Spleen (tissue), 11 donors: Measurements from ENCODE around the gene CYBA. TPM values are rescaled to one million over a fixed set of nuclear protein-coding genes. Genes with fewer than 3 reads are reported as not detected.
A peak's percentile ranks its signal among the peaks of the same experiment; 100 is the strongest.

Experiments used
- DNase-seq: peaks from one replicate; pipeline ENCODE4 v3.0.0-alpha.2; 2020
- H3K27ac ChIP-seq, 8 donors: fragments of 200-600 bp; sonication (generic) in 7 of 8; 1 replicate in 4 of 8; 2 replicates in 4 of 8; pipeline versions ENCODE4 v1.5.0 to v1.8.0; 2016 to 2021; ENCODE audit warnings: inconsistent platforms in 4 of 8, mild to moderate bottlenecking in 4 of 8, moderate library complexity in 1 of 8
- H3K27me3 ChIP-seq, 7 donors: fragments of 200-600 bp; sonication (generic) in 6 of 7; replicated peaks in 1 of 7; 1 replicate in 4 of 7; 2 replicates in 3 of 7; pipeline versions ENCODE4 v1.5.0 to v1.8.0; 2016 to 2021; ENCODE audit warnings: inconsistent platforms in 3 of 7, mild to moderate bottlenecking in 1 of 7
- H3K36me3 ChIP-seq, 6 donors: fragments of 200-600 bp; sonication (generic) in 5 of 6; 1 replicate in 4 of 6; 2 replicates in 2 of 6; pipeline versions ENCODE4 v1.5.0 to v1.8.0; 2016 to 2021; ENCODE audit warnings: inconsistent platforms in 2 of 6
- H3K4me1 ChIP-seq, 6 donors: fragments of 200-600 bp; sonication (generic) in 5 of 6; 1 replicate in 3 of 6; 2 replicates in 3 of 6; pipeline versions ENCODE4 v1.5.0 to v1.8.0; 2016 to 2021; ENCODE audit warnings: inconsistent platforms in 3 of 6
- H3K4me3 ChIP-seq, 8 donors: fragments of 200-600 bp; sonication (generic) in 7 of 8; 1 replicate in 4 of 8; 2 replicates in 4 of 8; pipeline versions ENCODE4 v1.5.0 to v1.8.0; 2016 to 2021; ENCODE audit warnings: inconsistent platforms in 4 of 8, mild to moderate bottlenecking in 4 of 8, moderate library complexity in 2 of 8
- H3K9me3 ChIP-seq, 8 donors: fragments of 200-600 bp; sonication (generic) in 7 of 8; 1 replicate in 4 of 8; 2 replicates in 4 of 8; pipeline versions ENCODE4 v1.5.0 to v1.8.0; 2016 to 2021; ENCODE audit warnings: inconsistent platforms in 4 of 8
- POLR2A ChIP-seq, 3 donors: fragments of 450-650 bp; IDR thresholded peaks; one replicate each; pipeline ENCODE4 v1.5.1; 2017; ENCODE audit warnings: antibody characterized with exemption in 3 of 3, mild to moderate bottlenecking in 1 of 3
- POLR2AphosphoS5 ChIP-seq, 3 donors: sonication (generic); formaldehyde crosslinking; IDR thresholded peaks; one replicate each; pipeline ENCODE4 v1.5.1; 2017; ENCODE audit warnings: antibody characterized with exemption in 3 of 3
- WGBS, 5 donors: extraction: QIAGEN DNeasy Blood & Tissue Kit in 3 of 5; methylation state at CpG; one replicate each; pipeline versions ENCODE4 v1.1.5 to v1.1.7; 2013 to 2018; 5-methylcytosine and 5-hydroxymethylcytosine counted together
- intact Hi-C: fragments of 100-400 bp; cut with DNase I; formaldehyde crosslinking; loops from one replicate; pipeline ENCODE4 v1.15.0; 2023; ENCODE audit warnings: low total_unique reads
- polyA plus RNA-seq, 3 donors: library from polyadenylated mRNA; stranded (reverse); fragments of 200-250 nt; gene quantifications; one replicate each; pipeline ENCODE4 v1.2.1, GENCODE V29; 2013
- total RNA-seq, 7 donors: library from RNA; depleted of rRNA in 3 of 7; stranded (reverse); fragments of >200 nt in 3 of 7; fragmentation: NEBNext Ultra II Directional in 4 of 7; extraction: Animal tissue kit (Norgen Biotek cat#: 25700) in 4 of 7; gene quantifications; one replicate each; pipeline versions ENCODE4 v1.1.0 to v1.2.1, GENCODE V29; 2016 to 2021
- TF ChIP-seq, protein P1 (sequence below), 11 experiments: fragments of 200-600 bp in 7 of 11; fragments of 450-650 bp in 4 of 11; sonication (generic) in 4 of 11; IDR thresholded peaks in 8 of 11; conservative IDR thresholded peaks in 3 of 11; 1 replicate in 7 of 11; 2 replicates in 4 of 11; pipeline versions ENCODE4 v1.4.0 to v1.8.0; 2016 to 2021; ENCODE audit warnings: antibody characterized with exemption in 11 of 11, inconsistent platforms in 4 of 11, mild to moderate bottlenecking in 1 of 11
- donor health status: healthy with polysubstance abuse.
- donor health status: DM: no; HTN: no; CAD: no; lungs with moderate emphysema.
- donor health status: DM: no; HTN: no; CAD: no.
- donor health status: Bipolar disorder and iron deficiency.
- donor health status: healthy.
- donor health status: DM: no; HTN: no; CAD: no.
- donor health status: DM: yes; HTN: yes; CAD: no.

Gene CYBA
- total and polyA plus RNA-seq, 10 donors = 557 to 925 (median 644) TPM

DNA sequence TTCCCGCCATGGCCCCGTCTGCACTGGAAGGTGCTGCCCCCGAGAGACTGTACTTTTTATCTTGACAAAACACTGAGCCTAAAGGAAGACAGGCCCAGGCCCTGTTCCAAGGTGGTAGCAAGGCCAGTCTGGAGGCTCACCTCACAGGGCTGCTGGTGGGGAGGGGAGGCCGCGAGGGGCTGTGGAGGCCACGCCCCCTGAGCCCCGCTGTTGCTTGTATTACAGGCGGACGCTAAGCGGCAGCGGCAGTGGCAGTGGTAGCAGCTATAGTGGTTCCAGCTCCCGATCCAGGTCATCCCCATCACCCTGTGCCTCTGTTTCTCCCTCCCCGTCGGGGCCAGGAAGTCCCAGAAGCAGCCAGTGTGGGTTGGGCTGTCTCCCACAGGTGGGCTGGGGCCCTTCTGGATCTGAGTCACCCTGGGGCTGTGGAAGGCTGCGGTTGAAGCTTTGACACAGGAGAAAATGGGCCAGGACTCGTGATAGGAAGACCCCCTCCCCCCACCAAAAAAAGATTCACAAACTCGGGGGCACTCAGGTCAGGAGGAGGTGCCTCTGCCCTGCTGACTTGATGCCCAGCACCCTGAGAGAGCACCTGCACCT is 25.8 kb downstream of the CYBA start:
- no peak overlapping the region for H3K27ac ChIP-seq
- DNase-seq = no peak
- H3K9me3 ChIP-seq = no peaks in the 10 kb centered on the region
- TF ChIP-seq POLR2AphosphoS5 (IDR thresholded peaks at IDR 0.05) (no peak), POLR2A (IDR thresholded peaks at IDR 0.05) (no peak)
- TF ChIP-seq, protein P1, sequence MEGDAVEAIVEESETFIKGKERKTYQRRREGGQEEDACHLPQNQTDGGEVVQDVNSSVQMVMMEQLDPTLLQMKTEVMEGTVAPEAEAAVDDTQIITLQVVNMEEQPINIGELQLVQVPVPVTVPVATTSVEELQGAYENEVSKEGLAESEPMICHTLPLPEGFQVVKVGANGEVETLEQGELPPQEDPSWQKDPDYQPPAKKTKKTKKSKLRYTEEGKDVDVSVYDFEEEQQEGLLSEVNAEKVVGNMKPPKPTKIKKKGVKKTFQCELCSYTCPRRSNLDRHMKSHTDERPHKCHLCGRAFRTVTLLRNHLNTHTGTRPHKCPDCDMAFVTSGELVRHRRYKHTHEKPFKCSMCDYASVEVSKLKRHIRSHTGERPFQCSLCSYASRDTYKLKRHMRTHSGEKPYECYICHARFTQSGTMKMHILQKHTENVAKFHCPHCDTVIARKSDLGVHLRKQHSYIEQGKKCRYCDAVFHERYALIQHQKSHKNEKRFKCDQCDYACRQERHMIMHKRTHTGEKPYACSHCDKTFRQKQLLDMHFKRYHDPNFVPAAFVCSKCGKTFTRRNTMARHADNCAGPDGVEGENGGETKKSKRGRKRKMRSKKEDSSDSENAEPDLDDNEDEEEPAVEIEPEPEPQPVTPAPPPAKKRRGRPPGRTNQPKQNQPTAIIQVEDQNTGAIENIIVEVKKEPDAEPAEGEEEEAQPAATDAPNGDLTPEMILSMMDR (IDR thresholded peaks at IDR 0.05 in 8 of 11, conservative IDR thresholded peaks at IDR 0.05 in 3 of 11) = no peak
- no peak overlapping the region for H3K4me3 ChIP-seq
- WGBS, 5 donors = 86 to 90% (median 87%) methylated on average over 2 to 17 of the region's 17 CpGs
- intact Hi-C loops = no loop called here
- peaks cover 0 to 33% (median 18%) of the 10 kb centered on the region in 6 donors for H3K4me1 ChIP-seq
- no peaks in the 10 kb centered on the region for H3K27me3 ChIP-seq
- H3K36me3 ChIP-seq = peaks cover 2 to 97% (median 72%) of the 10 kb centered on the region in 6 donors

DNA sequence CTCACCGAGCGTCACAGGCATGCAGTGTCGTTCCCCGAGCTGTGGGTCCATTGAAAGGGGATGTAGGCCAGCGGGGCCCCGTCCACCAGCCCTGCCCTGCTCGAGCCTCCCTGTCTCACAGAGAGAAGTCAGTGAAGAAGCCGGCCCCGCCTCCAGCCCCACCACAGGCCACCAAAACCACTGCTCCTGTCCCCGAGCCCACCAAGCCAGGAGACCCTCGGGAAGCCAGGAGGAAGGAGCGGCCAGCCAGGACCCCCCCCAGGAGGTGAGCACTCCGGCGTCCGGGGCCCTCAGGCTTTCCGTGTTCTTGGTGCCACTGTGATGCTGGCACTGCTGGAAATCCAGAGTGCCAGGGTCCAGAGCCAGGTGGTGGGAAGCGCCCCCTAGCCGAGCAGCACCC is 26.4 kb downstream of the CYBA start:
- Histone ChIP-seq H3K27ac (no peak overlapping the region), H3K4me1 (peaks cover 0 to 39% (median 24%) of the 10 kb centered on the region in 6 donors), H3K36me3 (peaks cover 2 to 97% (median 66%) of the 10 kb centered on the region in 6 donors), H3K4me3 (no peak overlapping the region), H3K9me3 (no peaks in the 10 kb centered on the region), H3K27me3 (no peaks in the 10 kb centered on the region)
- no peak for DNase-seq
- no peak for TF ChIP-seq POLR2AphosphoS5 (IDR thresholded peaks at IDR 0.05)
- TF ChIP-seq, protein P1 (IDR thresholded peaks at IDR 0.05 in 8 of 11, conservative IDR thresholded peaks at IDR 0.05 in 3 of 11) = no peak
- no peak for TF ChIP-seq POLR2A (IDR thresholded peaks at IDR 0.05)
- WGBS, 5 donors = 88 to 96% (median 95%) methylated on average over 5 to 18 of the region's 18 CpGs
- intact Hi-C loops = no loop called here

DNA sequence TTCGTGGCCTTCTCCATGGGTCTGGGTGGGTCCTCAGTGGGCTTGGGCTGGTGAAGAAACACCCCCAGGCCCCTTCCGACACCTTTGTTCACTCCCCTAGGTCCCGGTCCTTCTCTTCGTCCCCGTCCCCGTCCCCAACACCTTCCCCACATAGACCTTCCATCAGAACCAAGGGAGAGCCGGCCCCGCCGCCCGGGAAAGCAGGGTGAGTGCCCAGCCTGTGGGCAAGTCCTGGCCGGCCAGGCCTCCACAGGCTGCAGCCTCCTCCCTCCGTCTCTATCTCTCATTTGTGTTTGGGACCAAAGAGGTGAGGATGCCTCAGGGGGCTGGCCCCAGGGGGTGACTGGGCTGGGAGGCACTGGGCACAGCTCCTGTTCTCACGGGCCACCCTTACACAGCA is 27.0 kb downstream of the CYBA start:
- DNase-seq = no peak
- TF ChIP-seq, protein P1 (IDR thresholded peaks at IDR 0.05 in 8 of 11, conservative IDR thresholded peaks at IDR 0.05 in 3 of 11) = no peak
- no peak for TF ChIP-seq POLR2AphosphoS5 (IDR thresholded peaks at IDR 0.05)
- no peak for TF ChIP-seq POLR2A (IDR thresholded peaks at IDR 0.05)
- intact Hi-C loops = no loop called here
- Histone ChIP-seq H3K36me3 (peaks cover 2 to 97% (median 67%) of the 10 kb centered on the region in 6 donors), H3K27ac (no peak overlapping the region), H3K4me1 (peaks cover 1 to 43% (median 28%) of the 10 kb centered on the region in 6 donors), H3K4me3 (no peak overlapping the region), H3K9me3 (no peaks in the 10 kb centered on the region), H3K27me3 (no peaks in the 10 kb centered on the region)
- 95 to 99% (median 98%) methylated on average over 11 to 13 of the region's 13 CpGs for WGBS, 5 donors

DNA sequence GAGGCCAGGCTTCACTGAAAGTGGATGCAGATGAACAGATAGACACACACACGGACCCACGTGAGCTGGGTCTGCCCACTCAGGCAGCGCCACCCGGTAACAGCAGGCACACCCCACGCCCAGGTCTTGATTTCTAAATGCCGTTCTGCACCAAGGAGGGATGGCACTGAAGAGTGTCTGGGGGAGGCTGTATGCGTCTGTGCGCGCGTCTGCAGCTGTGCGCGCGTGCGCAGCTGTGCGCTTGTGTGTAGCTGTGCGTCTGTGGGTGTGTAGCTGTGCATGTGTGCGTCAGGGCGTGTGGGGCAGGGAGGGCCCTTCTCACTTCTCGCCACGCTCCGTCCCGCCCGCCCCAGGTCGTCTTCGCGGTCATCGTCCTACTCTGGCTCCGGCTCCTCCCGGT is 28.0 kb downstream of the CYBA start:
- H3K4me3 ChIP-seq = no peak overlapping the region
- no peak for DNase-seq
- H3K27me3 ChIP-seq = no peaks in the 10 kb centered on the region
- intact Hi-C loops = no loop called here
- H3K36me3 ChIP-seq = peaks cover 2 to 97% (median 57%) of the 10 kb centered on the region in 6 donors
- H3K27ac ChIP-seq = peak overlapping the region in 1 of 8 donors; percentile 87
- WGBS, 5 donors = 95 to 98% (median 96%) methylated on average over 29 of the region's 29 CpGs
- peak in 1 of 3 donors; percentile 27 for TF ChIP-seq POLR2AphosphoS5 (IDR thresholded peaks at IDR 0.05)
- TF ChIP-seq, protein P1 (IDR thresholded peaks at IDR 0.05 in 8 of 11, conservative IDR thresholded peaks at IDR 0.05 in 3 of 11) = no peak
- peaks cover 3 to 43% (median 30%) of the 10 kb centered on the region in 6 donors for H3K4me1 ChIP-seq
- no peaks in the 10 kb centered on the region for H3K9me3 ChIP-seq
